ENCODE measurements around the gene KMT2B. TPM values are rescaled to one million over a fixed set of nuclear protein-coding genes. Genes with fewer than 3 reads are reported as not detected.
"Not testable (repeated sequence)": the region's sequence is repeated elsewhere in the genome, so short reads cannot be mapped to it uniquely, and the experiment has no call there.

Gene KMT2B
- total RNA-seq, 1 donor from 2014 or later: 36.6 TPM

DNA sequence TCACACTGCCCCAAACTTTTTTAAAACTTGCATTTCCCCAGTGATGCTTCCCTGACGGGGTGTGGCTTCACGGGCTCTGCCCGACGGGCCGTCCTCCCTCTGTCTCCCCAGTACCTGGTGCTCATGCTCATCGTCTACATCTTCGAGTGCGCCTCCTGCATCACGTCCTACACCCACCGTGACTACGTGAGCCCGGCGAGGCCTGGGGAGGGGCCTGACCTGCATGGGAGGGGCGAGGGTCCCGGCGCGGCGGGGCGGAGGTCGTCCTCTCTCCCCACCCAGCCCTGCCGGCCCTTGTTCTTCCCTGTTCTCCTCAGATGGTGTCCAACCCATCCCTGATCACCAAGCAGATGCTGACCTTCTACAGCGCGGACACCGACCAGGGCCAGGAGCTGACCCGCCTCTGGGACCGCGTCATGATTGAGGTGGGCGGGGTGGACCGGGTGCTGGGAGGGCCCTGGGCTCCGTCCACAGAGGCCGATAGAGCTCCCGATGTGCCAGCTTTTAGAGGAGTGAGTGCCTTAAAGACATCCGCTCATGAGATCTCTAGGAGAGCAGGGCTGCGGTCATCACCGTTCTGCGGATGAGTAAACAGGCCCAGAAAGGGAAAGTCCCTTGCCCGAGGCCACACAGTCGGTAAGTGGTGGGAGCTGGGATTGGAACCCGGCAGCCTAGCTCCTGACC, 44.5 kb upstream of the KMT2B start:
- TF ChIP-seq, protein P1, sequence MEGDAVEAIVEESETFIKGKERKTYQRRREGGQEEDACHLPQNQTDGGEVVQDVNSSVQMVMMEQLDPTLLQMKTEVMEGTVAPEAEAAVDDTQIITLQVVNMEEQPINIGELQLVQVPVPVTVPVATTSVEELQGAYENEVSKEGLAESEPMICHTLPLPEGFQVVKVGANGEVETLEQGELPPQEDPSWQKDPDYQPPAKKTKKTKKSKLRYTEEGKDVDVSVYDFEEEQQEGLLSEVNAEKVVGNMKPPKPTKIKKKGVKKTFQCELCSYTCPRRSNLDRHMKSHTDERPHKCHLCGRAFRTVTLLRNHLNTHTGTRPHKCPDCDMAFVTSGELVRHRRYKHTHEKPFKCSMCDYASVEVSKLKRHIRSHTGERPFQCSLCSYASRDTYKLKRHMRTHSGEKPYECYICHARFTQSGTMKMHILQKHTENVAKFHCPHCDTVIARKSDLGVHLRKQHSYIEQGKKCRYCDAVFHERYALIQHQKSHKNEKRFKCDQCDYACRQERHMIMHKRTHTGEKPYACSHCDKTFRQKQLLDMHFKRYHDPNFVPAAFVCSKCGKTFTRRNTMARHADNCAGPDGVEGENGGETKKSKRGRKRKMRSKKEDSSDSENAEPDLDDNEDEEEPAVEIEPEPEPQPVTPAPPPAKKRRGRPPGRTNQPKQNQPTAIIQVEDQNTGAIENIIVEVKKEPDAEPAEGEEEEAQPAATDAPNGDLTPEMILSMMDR (IDR thresholded peaks at IDR 0.05): no peak

DNA sequence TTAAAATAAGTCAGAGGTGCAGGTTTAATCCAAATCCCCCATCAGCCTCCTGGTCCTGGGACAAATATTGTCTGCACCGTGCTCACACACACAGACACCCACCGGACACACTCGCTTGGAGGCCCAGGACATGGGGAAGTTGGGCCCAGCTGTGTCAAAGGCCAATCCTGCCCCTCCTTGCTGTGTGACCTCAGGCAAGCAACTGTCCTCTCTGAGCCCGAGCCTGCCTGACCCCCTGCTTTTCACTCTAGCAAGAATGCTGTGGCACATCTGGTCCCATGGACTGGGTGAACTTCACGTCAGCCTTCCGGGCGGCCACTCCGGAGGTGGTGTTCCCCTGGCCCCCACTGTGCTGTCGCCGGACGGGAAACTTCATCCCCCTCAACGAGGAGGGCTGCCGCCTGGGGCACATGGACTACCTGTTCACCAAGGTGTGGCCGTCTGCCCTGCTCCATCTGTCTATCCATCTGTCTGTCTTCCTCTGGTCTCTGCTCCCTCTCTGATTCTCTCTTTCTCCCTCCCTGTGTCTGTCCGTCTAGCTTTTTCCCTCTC, 42.1 kb upstream of the KMT2B start:
- TF ChIP-seq, protein P1 (IDR thresholded peaks at IDR 0.05): no peak
- H3K4me1 ChIP-seq: no peaks in the 10 kb centered on the region
- intact Hi-C loops (cut with DNase I): no loop called here
- no peaks in the 10 kb centered on the region for H3K36me3 ChIP-seq
- ATAC-seq (no peak), DNase-seq (no peak)
- no peak overlapping the region for H3K4me3 ChIP-seq
- no peaks in the 10 kb centered on the region for H3K9me3 ChIP-seq
- no peak overlapping the region for H3K27ac ChIP-seq
- H3K27me3 ChIP-seq: peaks cover 13% of the 10 kb centered on the region

More for the DNA sequence above, 44.5 kb upstream of the KMT2B start:
- no peaks in the 10 kb centered on the region for H3K9me3 ChIP-seq
- intact Hi-C loops (cut with DNase I): no loop called here
- H3K27ac ChIP-seq: no peak overlapping the region
- H3K4me1 ChIP-seq: no peaks in the 10 kb centered on the region
- peak; percentile 71 for DNase-seq
- H3K4me3 ChIP-seq: peak overlapping the region; percentile 43
- no peaks in the 10 kb centered on the region for H3K36me3 ChIP-seq
- H3K27me3 ChIP-seq: peaks cover 13% of the 10 kb centered on the region
- peak; percentile 85 for ATAC-seq

DNA sequence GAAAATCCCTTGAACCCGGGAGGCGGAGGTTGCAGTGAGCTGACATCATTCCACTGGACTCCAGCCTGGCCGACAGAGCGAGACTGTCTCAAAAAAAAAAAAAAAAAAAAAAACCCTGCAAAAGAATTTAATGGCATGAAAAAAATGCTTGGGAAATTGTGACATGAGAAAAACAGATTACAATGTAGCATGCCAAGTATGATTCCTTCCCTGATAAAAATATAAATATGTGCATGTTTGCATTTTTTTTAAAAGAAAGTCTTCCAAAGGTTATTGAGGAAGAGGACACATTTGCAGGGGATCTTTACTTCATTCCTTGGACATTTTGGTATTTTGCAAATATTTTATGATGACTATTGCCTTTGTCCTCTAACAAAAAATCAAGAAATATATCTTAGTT, 28.0 kb upstream of the KMT2B start:
- ATAC-seq (no peak), DNase-seq (no peak)
- no peaks in the 10 kb centered on the region for H3K4me1 ChIP-seq
- no peak overlapping the region for H3K4me3 ChIP-seq
- no peak overlapping the region for H3K27ac ChIP-seq
- H3K36me3 ChIP-seq: no peaks in the 10 kb centered on the region
- no peaks in the 10 kb centered on the region for H3K9me3 ChIP-seq
- no peaks in the 10 kb centered on the region for H3K27me3 ChIP-seq
- intact Hi-C loops (cut with DNase I): no loop called here
- TF ChIP-seq, protein P1 (IDR thresholded peaks at IDR 0.05): no peak

DNA sequence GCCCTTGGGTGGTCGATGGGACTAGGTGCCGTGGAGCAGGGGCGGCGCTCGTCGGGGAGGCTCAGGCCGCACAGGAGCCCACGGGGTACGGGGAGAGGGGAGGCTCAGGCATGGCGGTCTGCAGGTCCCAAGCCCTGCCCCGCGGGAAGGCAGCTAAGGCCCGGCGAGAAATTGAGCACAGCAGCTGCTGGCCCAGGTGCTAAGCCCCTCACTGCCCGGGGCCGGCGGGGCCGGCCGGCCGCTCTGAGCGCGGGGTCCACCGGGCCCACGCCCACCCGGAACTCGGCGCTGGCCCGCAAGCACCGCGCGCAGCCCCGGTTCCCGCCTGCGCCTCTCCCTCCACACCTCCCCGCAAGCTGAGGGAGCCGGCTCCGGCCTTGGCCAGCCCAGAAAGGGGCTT, 26.7 kb upstream of the KMT2B start:
- H3K27ac ChIP-seq; DNase-seq; H3K9me3 ChIP-seq; intact Hi-C loops (cut with DNase I); H3K36me3 ChIP-seq; ATAC-seq; H3K27me3 ChIP-seq; H3K4me1 ChIP-seq; H3K4me3 ChIP-seq: not testable (repeated sequence)

DNA sequence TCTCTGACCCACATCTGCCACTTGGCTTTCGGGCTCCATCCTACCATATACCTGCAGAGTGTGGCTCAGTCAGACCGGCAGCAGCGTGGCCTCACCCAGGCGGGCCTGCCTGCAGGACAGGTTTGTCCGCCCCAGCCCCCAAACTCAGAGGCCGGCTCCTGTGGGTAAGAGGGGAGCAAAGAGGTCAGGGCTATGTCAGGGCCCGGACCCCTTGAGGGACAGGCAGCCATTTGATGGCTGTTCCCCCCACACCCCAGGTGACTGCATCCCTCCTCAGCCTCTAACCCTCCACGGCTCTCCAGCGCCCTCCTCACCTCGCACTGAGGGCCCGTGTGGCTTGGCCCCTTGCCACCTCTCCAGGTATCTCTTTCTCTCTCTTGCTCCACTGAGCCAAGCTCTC, 25.8 kb upstream of the KMT2B start:
- DNase-seq: no peak

DNA sequence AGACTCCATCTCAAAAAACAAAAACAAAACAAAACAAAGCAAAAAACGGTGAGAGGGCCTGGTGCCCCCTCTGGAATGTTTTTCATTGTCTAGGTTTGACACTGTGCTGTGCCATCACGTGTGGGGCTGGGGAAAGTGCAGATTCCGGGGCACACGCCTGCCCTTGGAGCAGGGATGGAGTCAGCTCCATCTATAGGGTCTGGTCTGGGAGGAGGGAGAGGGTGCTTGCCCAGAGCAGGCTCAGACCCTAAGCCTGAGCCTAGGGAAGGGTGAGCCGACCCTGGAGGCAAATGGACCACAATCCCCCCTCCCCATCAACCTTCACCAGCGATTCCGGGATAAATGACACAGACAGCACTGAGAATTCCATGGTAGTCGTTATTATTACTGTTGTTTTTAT, 24.4 kb upstream of the KMT2B start:
- no peak for ATAC-seq
- intact Hi-C loops (cut with DNase I): no loop called here
- no peaks in the 10 kb centered on the region for H3K9me3 ChIP-seq
- no peak for DNase-seq
- H3K4me3 ChIP-seq: no peak overlapping the region
- no peaks in the 10 kb centered on the region for H3K27me3 ChIP-seq
- TF ChIP-seq, protein P1 (IDR thresholded peaks at IDR 0.05): no peak
- H3K4me1 ChIP-seq: no peaks in the 10 kb centered on the region
- no peaks in the 10 kb centered on the region for H3K36me3 ChIP-seq
- no peak overlapping the region for H3K27ac ChIP-seq

More for the DNA sequence above, 25.8 kb upstream of the KMT2B start:
- Histone ChIP-seq H3K9me3 (no peaks in the 10 kb centered on the region), H3K27ac (no peak overlapping the region), H3K4me1 (no peaks in the 10 kb centered on the region), H3K4me3 (no peak overlapping the region), H3K36me3 (no peaks in the 10 kb centered on the region), H3K27me3 (no peaks in the 10 kb centered on the region)
- intact Hi-C loops (cut with DNase I): no loop called here
- ATAC-seq: no peak
- TF ChIP-seq, protein P1 (IDR thresholded peaks at IDR 0.05): no peak

Measured in upper lobe of right lung (tissue), 1 donor.